Stomach (tissue), 9 donors: ENCODE measurements around the gene SOX30. TPM values are rescaled to one million over a fixed set of nuclear protein-coding genes. Genes with fewer than 3 reads are reported as not detected.

Source experiments
- DNase-seq, 2 donors: peaks; one replicate each; pipeline versions ENCODE4 v3.0.0 to v3.0.0-alpha.2; 2013 to 2019
- H3K27ac ChIP-seq, 5 donors: fragments of 200-600 bp in 4 of 5; sonication (generic) in 4 of 5; one replicate each; pipeline ENCODE4 v1.5.1; 2013 to 2019; ENCODE audit warnings: mild to moderate bottlenecking in 1 of 5, moderate library complexity in 1 of 5
- H3K27me3 ChIP-seq, 3 donors: fragments of 200-600 bp; sonication (generic); one replicate each; pipeline ENCODE4 v1.5.1; 2017 to 2019; ENCODE audit warnings: mixed run types in 1 of 3
- H3K36me3 ChIP-seq, 4 donors: fragments of 200-600 bp; sonication (generic); 1 replicate in 3 of 4; 2 replicates in 1 of 4; pipeline ENCODE4 v1.5.1; 2016 to 2019
- H3K4me1 ChIP-seq, 4 donors: fragments of 200-600 bp; sonication (generic); one replicate each; pipeline ENCODE4 v1.5.1; 2016 to 2019
- H3K4me3 ChIP-seq, 4 donors: fragments of 200-600 bp; sonication (generic) in 3 of 4; one replicate each; pipeline ENCODE4 v1.5.1; 2016 to 2019; ENCODE audit warnings: mild to moderate bottlenecking in 1 of 4
- H3K9me3 ChIP-seq, 4 donors: fragments of 200-600 bp; sonication (generic); one replicate each; pipeline ENCODE4 v1.5.1; 2016 to 2019
- EP300 ChIP-seq: sonication (generic); formaldehyde crosslinking; IDR thresholded peaks from one replicate; pipeline ENCODE4 v1.6.1; 2017; ENCODE audit warnings: antibody characterized with exemption
- POLR2A ChIP-seq, 4 donors: fragments of 450-650 bp; IDR thresholded peaks; one replicate each; pipeline ENCODE4 v1.6.1; 2016; ENCODE audit warnings: antibody characterized with exemption in 4 of 4, control low read depth in 2 of 4, mild to moderate bottlenecking in 1 of 4, moderate library complexity in 1 of 4
- POLR2AphosphoS5 ChIP-seq, 3 donors: sonication (generic); formaldehyde crosslinking; IDR thresholded peaks; one replicate each; pipeline ENCODE4 v1.6.1; 2016; ENCODE audit warnings: antibody characterized with exemption in 3 of 3
- WGBS, 5 donors: extraction: QIAGEN DNeasy Blood & Tissue Kit in 3 of 5; methylation state at CpG; one replicate each; pipeline versions ENCODE4 v1.1.5 to v1.1.7; 2013 to 2018; 5-methylcytosine and 5-hydroxymethylcytosine counted together
- intact Hi-C: fragments of 100-400 bp; cut with DNase I; formaldehyde crosslinking; loops from one replicate; pipeline ENCODE4 v1.15.1; 2023; ENCODE audit warnings: low total_unique reads
- polyA plus RNA-seq, 3 donors: library from polyadenylated mRNA; stranded (reverse); fragments of 200-250 nt; gene quantifications; one replicate each; pipeline ENCODE4 v1.2.3, GENCODE V29; 2013
- total RNA-seq, 5 donors: library from RNA; depleted of rRNA; stranded (reverse); fragments of >200 nt; gene quantifications; one replicate each; pipeline versions ENCODE4 v1.1.0 to v1.2.3, GENCODE V29; 2014 to 2016
- TF ChIP-seq, protein P1 (sequence below), 7 experiments: fragments of 450-650 bp in 4 of 7; fragments of 200-600 bp in 3 of 7; sonication (generic) in 3 of 7; IDR thresholded peaks; one replicate each; pipeline ENCODE4 v1.5.1; 2016 to 2019; ENCODE audit warnings: antibody characterized with exemption in 7 of 7, control low read depth in 2 of 7, mild to moderate bottlenecking in 1 of 7
- donor health status: healthy with polysubstance abuse.
- donor health status: Bipolar disorder and iron deficiency.
- donor health status: healthy.

SOX30 gene
- total and polyA plus RNA-seq, 8 donors = 0.08 to 0.29 TPM; not detected in 6

DNA sequence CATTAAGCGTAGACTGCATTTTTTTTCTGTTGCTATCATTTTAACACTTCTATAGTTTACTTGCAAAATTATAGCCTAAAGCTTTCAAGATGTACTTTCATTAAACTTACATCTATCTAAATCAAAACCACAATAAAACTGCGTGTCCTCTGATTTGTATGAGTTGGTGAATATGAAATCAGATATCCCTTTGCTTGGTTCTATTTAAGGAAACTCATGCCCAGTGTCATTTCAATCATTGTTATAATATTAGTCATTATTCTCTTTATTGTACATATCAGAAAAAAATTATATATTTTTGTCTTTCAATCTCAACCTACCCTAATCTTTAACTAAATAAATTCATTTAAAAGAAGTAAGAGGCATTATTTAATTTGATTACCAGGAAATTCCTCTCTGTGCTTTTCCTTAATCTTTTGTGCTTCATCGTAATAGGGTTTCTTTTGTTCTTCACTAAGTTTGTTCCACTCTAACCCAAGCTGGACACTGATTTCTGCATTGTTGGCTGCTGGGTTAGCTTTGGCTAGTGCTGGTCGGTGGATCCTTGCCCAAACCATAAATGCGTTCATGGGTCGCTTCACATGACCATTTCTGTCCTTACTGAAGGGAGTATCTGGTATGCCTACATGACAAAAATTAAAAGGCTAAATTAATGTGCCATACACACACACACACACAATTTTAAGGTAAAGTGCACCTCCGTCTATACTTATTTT lies 3.8 kb downstream of the SOX30 start:
- TF ChIP-seq EP300 (no peak), POLR2AphosphoS5 (IDR thresholded peaks at IDR 0.05) (no peak), POLR2A (IDR thresholded peaks at IDR 0.05) (no peak)
- TF ChIP-seq, protein P1, sequence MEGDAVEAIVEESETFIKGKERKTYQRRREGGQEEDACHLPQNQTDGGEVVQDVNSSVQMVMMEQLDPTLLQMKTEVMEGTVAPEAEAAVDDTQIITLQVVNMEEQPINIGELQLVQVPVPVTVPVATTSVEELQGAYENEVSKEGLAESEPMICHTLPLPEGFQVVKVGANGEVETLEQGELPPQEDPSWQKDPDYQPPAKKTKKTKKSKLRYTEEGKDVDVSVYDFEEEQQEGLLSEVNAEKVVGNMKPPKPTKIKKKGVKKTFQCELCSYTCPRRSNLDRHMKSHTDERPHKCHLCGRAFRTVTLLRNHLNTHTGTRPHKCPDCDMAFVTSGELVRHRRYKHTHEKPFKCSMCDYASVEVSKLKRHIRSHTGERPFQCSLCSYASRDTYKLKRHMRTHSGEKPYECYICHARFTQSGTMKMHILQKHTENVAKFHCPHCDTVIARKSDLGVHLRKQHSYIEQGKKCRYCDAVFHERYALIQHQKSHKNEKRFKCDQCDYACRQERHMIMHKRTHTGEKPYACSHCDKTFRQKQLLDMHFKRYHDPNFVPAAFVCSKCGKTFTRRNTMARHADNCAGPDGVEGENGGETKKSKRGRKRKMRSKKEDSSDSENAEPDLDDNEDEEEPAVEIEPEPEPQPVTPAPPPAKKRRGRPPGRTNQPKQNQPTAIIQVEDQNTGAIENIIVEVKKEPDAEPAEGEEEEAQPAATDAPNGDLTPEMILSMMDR (IDR thresholded peaks at IDR 0.05) = no peak
- H3K36me3 ChIP-seq = no peaks in the 10 kb centered on the region
- WGBS, 5 donors = 82 to 90% (median 89%) methylated on average over 7 of the region's 7 CpGs
- no peak overlapping the region for H3K4me3 ChIP-seq
- H3K4me1 ChIP-seq = peaks cover 0 to 12% (median 8%) of the 10 kb centered on the region in 4 donors
- H3K9me3 ChIP-seq = peaks cover 0 to 9% (median under 1%) of the 10 kb centered on the region in 4 donors
- no peak overlapping the region for H3K27ac ChIP-seq
- no peak for DNase-seq
- H3K27me3 ChIP-seq = peaks cover 0 to 5% (median 0%) of the 10 kb centered on the region in 3 donors
- intact Hi-C loops = no loop called here

DNA sequence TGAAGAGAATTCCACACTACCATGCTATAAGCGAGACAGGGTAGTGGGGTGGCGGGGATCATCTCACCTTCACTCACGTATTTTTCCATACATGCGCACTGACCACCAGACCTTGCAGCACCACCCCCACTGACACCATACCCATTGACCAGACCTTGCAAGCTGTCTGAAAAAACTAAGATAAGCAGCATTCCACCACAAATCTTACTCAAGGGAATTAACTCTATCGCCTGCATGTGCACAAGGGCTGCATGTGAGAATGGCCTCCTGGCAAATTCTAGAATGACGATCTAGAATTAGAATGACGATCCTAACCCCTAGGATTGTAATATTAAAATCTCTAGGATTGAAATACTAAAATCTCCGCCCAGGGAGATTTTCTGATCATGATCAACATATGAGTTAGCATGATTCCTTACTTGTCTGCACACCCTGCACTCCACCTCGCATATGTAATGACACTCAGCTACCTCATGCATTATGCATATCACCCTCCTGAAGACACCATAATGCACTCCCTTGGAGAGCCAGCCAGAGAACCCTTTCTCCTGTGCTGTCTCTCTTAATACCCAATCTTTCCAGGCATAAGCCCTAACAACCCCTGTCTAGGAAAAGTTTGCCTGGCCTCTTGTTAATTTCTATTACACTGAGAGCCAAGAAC lies 11.7 kb downstream of the SOX30 start:
- H3K4me1 ChIP-seq = no peaks in the 10 kb centered on the region
- no peak for DNase-seq
- TF ChIP-seq POLR2AphosphoS5 (IDR thresholded peaks at IDR 0.05) (no peak), EP300 (no peak), POLR2A (IDR thresholded peaks at IDR 0.05) (no peak)
- TF ChIP-seq, protein P1 (IDR thresholded peaks at IDR 0.05) = no peak
- 86 to 92% (median 89%) methylated on average over 9 of the region's 9 CpGs for WGBS, 5 donors
- H3K36me3 ChIP-seq = no peaks in the 10 kb centered on the region
- no peak overlapping the region for H3K4me3 ChIP-seq
- no peaks in the 10 kb centered on the region for H3K27me3 ChIP-seq
- intact Hi-C loops = no loop called here
- no peaks in the 10 kb centered on the region for H3K9me3 ChIP-seq
- H3K27ac ChIP-seq = no peak overlapping the region

- no peak for DNase-seq
- peaks cover 0 to 3% (median 0%) of the 10 kb centered on the region in 4 donors for H3K9me3 ChIP-seq
- no peaks in the 10 kb centered on the region for H3K27me3 ChIP-seq
- intact Hi-C loops = no loop called here
- no peaks in the 10 kb centered on the region for H3K36me3 ChIP-seq
- TF ChIP-seq, protein P1 (IDR thresholded peaks at IDR 0.05) = no peak
- TF ChIP-seq POLR2AphosphoS5 (IDR thresholded peaks at IDR 0.05) (no peak), EP300 (no peak), POLR2A (IDR thresholded peaks at IDR 0.05) (no peak)
- H3K27ac ChIP-seq = no peak overlapping the region
- H3K4me1 ChIP-seq = no peaks in the 10 kb centered on the region
- no peak overlapping the region for H3K4me3 ChIP-seq
- 91 to 93% (median 93%) methylated on average over 2 of the region's 2 CpGs for WGBS, 5 donors
These were observed 21.9 kb downstream of the SOX30 start for GRCh38 chr5:157630341-157630740.

GRCh38 chr5:157626831-157627230 lies 25.4 kb downstream of the SOX30 start:
- H3K4me3 ChIP-seq = no peak overlapping the region
- H3K27me3 ChIP-seq = no peaks in the 10 kb centered on the region
- peaks cover 0 to 4% (median 1%) of the 10 kb centered on the region in 4 donors for H3K9me3 ChIP-seq
- TF ChIP-seq EP300 = no peak
- 92 to 95% (median 92%) methylated on average over 6 of the region's 6 CpGs for WGBS, 5 donors
- no peaks in the 10 kb centered on the region for H3K4me1 ChIP-seq
- no peak overlapping the region for H3K27ac ChIP-seq
- intact Hi-C loops = no loop called here
- no peak for DNase-seq
- H3K36me3 ChIP-seq = no peaks in the 10 kb centered on the region

DNA sequence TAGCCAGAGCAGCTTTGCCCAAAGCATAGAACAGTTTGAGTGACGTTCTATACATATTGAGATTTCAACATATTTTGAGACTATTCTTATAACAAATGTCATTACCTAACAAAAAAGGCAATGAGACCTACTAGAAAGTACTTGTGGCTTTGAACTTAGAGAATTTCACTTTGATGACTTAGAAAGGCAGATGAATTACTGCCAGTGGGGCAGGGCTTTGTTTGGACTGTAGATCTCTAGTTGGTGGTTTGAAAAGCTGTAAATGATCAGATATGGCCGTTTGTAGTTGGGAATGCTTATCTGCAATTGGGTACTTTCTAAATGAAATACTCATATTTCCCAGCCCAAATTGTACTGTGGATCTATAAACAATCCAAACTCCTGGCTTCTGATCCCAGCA lies 28.1 kb downstream of the SOX30 start:
- intact Hi-C loops = no loop called here
- Histone ChIP-seq H3K27me3 (no peaks in the 10 kb centered on the region), H3K9me3 (peaks cover 0 to 4% (median 0%) of the 10 kb centered on the region in 4 donors), H3K36me3 (no peaks in the 10 kb centered on the region), H3K27ac (no peak overlapping the region), H3K4me3 (no peak overlapping the region), H3K4me1 (no peaks in the 10 kb centered on the region)
- no peak for DNase-seq
- TF ChIP-seq, protein P1 (IDR thresholded peaks at IDR 0.05) = no peak
- TF ChIP-seq POLR2AphosphoS5 (IDR thresholded peaks at IDR 0.05) = no peak
- 16 to 43% (median 30%) methylated on average over 2 of the region's 2 CpGs for WGBS, 5 donors
